IMR-90 (cell line): ENCODE measurements around the gene HIVEP3. TPM values are rescaled to one million over a fixed set of nuclear protein-coding genes. Genes with fewer than 3 reads are reported as not detected.
A peak's percentile ranks its signal among the peaks of the same experiment; 100 is the strongest.

Experiments used
- ATAC-seq: fragments of 200-7000 bp; cut with Tn5 transposase; 2 replicates; pipeline ENCODE4 v1.9.1; 2020; ENCODE audit warnings: low read depth, mild to moderate bottlenecking, moderate library complexity
- BruUV-seq: library from RNA; stranded (reverse); fragments of 400-500 nt; replicated peaks from 2 replicates; lab custom pipeline; 2021; lab: Mats Ljungman, UMichigan
- CTCF ChIA-PET: fragments of 300-600 bp; formaldehyde crosslinking; extraction: SDS; loops from one replicate; lab custom pipeline; 2021; ENCODE audit warnings: antibody characterized with exemption; lab: Yijun Ruan, JAX
- POLR2A ChIA-PET: fragments of 300-600 bp; sonication (Branson Sonifier 250); formaldehyde crosslinking; loops from one replicate; lab custom pipeline; 2022; ENCODE audit warnings: antibody characterized with exemption; ENCODE audit not compliant: unreplicated experiment; lab: Charles Lee
- DNase-seq: peaks from one replicate; pipeline ENCODE4 v3.0.0; 2013
- H2AFZ ChIP-seq: replicated peaks from 2 replicates; pipeline ENCODE3; 2013; ENCODE audit warnings: low read length, mild to moderate bottlenecking; ENCODE audit not compliant: poor library complexity
- H2AK5ac ChIP-seq: 2 replicates; pipeline ENCODE4 v1.6.1; 2013; ENCODE audit warnings: low read depth, low read length, inconsistent platforms
- H2AK9ac ChIP-seq: replicated peaks from 2 replicates; pipeline ENCODE3; 2013; ENCODE audit warnings: mild to moderate bottlenecking, low read depth, low read length, moderate library complexity; ENCODE audit not compliant: poor library complexity
- H2BK120ac ChIP-seq: 2 replicates; pipeline ENCODE4 v1.6.1; 2013; ENCODE audit warnings: low read depth, low read length, inconsistent platforms
- H2BK15ac ChIP-seq: 3 replicates; pipeline ENCODE4 v1.6.1; 2013; ENCODE audit warnings: low read depth, low read length, inconsistent platforms
- H2BK20ac ChIP-seq: 2 replicates; pipeline ENCODE4 v1.6.1; 2013; ENCODE audit warnings: low read depth, mild to moderate bottlenecking, inconsistent platforms, low read length, moderate library complexity
- H2BK5ac ChIP-seq: 2 replicates; pipeline ENCODE4 v1.6.1; 2013; ENCODE audit warnings: mild to moderate bottlenecking, low read depth, low read length, inconsistent platforms; ENCODE audit not compliant: poor library complexity, severe bottlenecking
- H3K14ac ChIP-seq: replicated peaks from 2 replicates; pipeline ENCODE4 v1.6.1; 2013; ENCODE audit warnings: low read depth, low read length, inconsistent platforms
- H3K18ac ChIP-seq: 2 replicates; pipeline ENCODE4 v1.6.1; 2013; ENCODE audit warnings: low read depth, low read length, control low read depth
- H3K23ac ChIP-seq: 2 replicates; pipeline ENCODE4 v1.6.1; 2013; ENCODE audit warnings: low read depth, low read length, inconsistent platforms
- H3K27ac ChIP-seq: 2 replicates; pipeline ENCODE4 v1.5.1; 2013; ENCODE audit warnings: mild to moderate bottlenecking, control low read depth, low read length; ENCODE audit not compliant: insufficient read depth
- H3K27me3 ChIP-seq: 2 replicates; pipeline ENCODE4 v1.6.1; 2013; ENCODE audit warnings: low read length; ENCODE audit not compliant: control insufficient read depth, insufficient read depth
- H3K36me3 ChIP-seq: 2 replicates; pipeline ENCODE4 v1.6.1; 2013; ENCODE audit warnings: low read length, mixed read lengths; ENCODE audit not compliant: control insufficient read depth, insufficient read depth
- H3K4ac ChIP-seq: 2 replicates; pipeline ENCODE4 v1.6.1; 2013; ENCODE audit warnings: low read depth, low read length, inconsistent platforms
- H3K4me1 ChIP-seq: 2 replicates; pipeline ENCODE4 v1.6.1; 2013; ENCODE audit warnings: low read length, mixed read lengths; ENCODE audit not compliant: control insufficient read depth, insufficient read depth
- H3K4me2 ChIP-seq: 2 replicates; pipeline ENCODE4 v1.6.1; 2013; ENCODE audit warnings: low read depth, mild to moderate bottlenecking, control low read depth, low read length, moderate library complexity
- H3K4me3 ChIP-seq: 2 replicates; pipeline ENCODE4 v1.5.1; 2013; ENCODE audit warnings: low read depth, mild to moderate bottlenecking, control low read depth, low read length, moderate library complexity; ENCODE audit not compliant: insufficient read depth
- H3K56ac ChIP-seq: 2 replicates; pipeline ENCODE4 v1.6.1; 2013; ENCODE audit warnings: low read length, inconsistent platforms; ENCODE audit not compliant: insufficient read depth; ENCODE audit errors: extremely low read depth
- H3K79me1 ChIP-seq, 2 experiments: 2 replicates each; pipeline ENCODE4 v1.6.1; 2013; ENCODE audit warnings: low read length in 2 of 2, inconsistent platforms in 1 of 2, low read depth in 1 of 2
- H3K9ac ChIP-seq: 2 replicates; pipeline ENCODE4 v1.6.1; 2013; ENCODE audit warnings: low read depth, low read length, control low read depth
- H3K9me1 ChIP-seq: 2 replicates; pipeline ENCODE4 v1.6.1; 2013; ENCODE audit warnings: low read length, inconsistent platforms; ENCODE audit not compliant: insufficient read depth
- H3K9me3 ChIP-seq: 2 replicates; pipeline ENCODE4 v1.6.1; 2013; ENCODE audit warnings: low read length; ENCODE audit not compliant: control insufficient read depth, insufficient read depth
- H4K20me1 ChIP-seq: 2 replicates; pipeline ENCODE4 v1.6.1; 2013; ENCODE audit warnings: low read length, inconsistent platforms; ENCODE audit not compliant: insufficient read depth
- H4K5ac ChIP-seq: 2 replicates; pipeline ENCODE4 v1.6.1; 2013; ENCODE audit warnings: mild to moderate bottlenecking, low read depth, low read length, control low read depth
- H4K8ac ChIP-seq, 2 experiments: 2 replicates each; pipeline ENCODE4 v1.6.1; 2013; ENCODE audit warnings: low read depth in 2 of 2, low read length in 2 of 2, control low read depth in 1 of 2, inconsistent platforms in 1 of 2
- H4K91ac ChIP-seq: 2 replicates; pipeline ENCODE4 v1.6.1; 2013; ENCODE audit warnings: low read depth, low read length, inconsistent platforms; ENCODE audit not compliant: insufficient read depth
- BHLHE40 ChIP-seq: fragments of 150-350 bp; IDR thresholded peaks from 2 replicates; pipeline ENCODE4 v1.6.1; 2016; ENCODE audit warnings: mild to moderate bottlenecking, low read depth, low read length
- CEBPB ChIP-seq: IDR thresholded peaks from 2 replicates; pipeline ENCODE4 v1.6.1; 2012; ENCODE audit warnings: low read depth, low read length, improper control_type of control experiment
- RCOR1 ChIP-seq: IDR thresholded peaks from 2 replicates; pipeline ENCODE4 v1.6.1; 2012; ENCODE audit warnings: mild to moderate bottlenecking, low read length, improper control_type of control experiment; ENCODE audit not compliant: insufficient replicate concordance
- WGBS, 2 experiments: methylation state at CpG; one replicate each; pipeline versions ENCODE4 v1.1.5 to v1.1.7; 2013; ENCODE audit warnings: missing lambda C conversion rate in 2 of 2; ENCODE audit not compliant: insufficient read length in 1 of 2; ENCODE audit errors: extremely low coverage in 2 of 2; 5-methylcytosine and 5-hydroxymethylcytosine counted together
- dilution Hi-C: fragments of 300-500 bp; cut with HindIII; formaldehyde crosslinking; loops from one replicate; pipeline ENCODE4 v1.14.3; 2018; ENCODE audit warnings: low sequenced_read_pairs; ENCODE audit not compliant: unreplicated experiment
- in situ Hi-C: fragments of 300-500 bp; cut with MboI; formaldehyde crosslinking; loops from 3 replicates; pipeline ENCODE4 v1.14.3; 2019; ENCODE audit warnings: low sequenced_read_pairs, inconsistent platforms, mixed read lengths
- intact Hi-C: fragments of 100-400 bp; cut with micrococcal nuclease; formaldehyde crosslinking; loops from 2 replicates; pipeline ENCODE4 v1.10.0; 2022
- polyA plus RNA-seq, 3 experiments: library from polyadenylated mRNA; depleted of rRNA; stranded (reverse); fragments of >200 nt; gene quantifications; 2 replicates each; pipeline ENCODE4 v1.2.3, GENCODE V29; 2012; ENCODE audit warnings: low replicate concordance in 1 of 3
- total RNA-seq: library from RNA; depleted of rRNA; stranded (reverse); fragments of >200 nt; gene quantifications from 2 replicates; pipeline ENCODE4 v1.2.3, GENCODE V29; 2012

Gene HIVEP3
- total and polyA plus RNA-seq, 2 of the 4 experiments (the other 2 are of a cell fraction), result 1.4 to 4.0 TPM

GRCh38 chr1:41678111-41678878 lies 240.4 kb downstream of the HIVEP3 start:
- Histone ChIP-seq H3K9me3 (no peaks in the 10 kb centered on the region), H4K20me1 (no peaks in the 10 kb centered on the region), H2BK120ac (peak overlapping the region; percentile 82), H3K9ac (0 out of 2 replicates have a peak overlapping the region, but pooled peaks have one; percentile 2), H3K4me3 (no peak overlapping the region), H4K8ac (peak overlapping the region; percentile 19 to 26; a peak in 3 of 4 replicates), H3K36me3 (no peaks in the 10 kb centered on the region), H4K91ac (peak overlapping the region; percentile 65), H3K56ac (no peak overlapping the region), H3K18ac (peak overlapping the region; percentile 63), H3K23ac (peak overlapping the region; percentile 43), H3K9me1 (peaks cover 27% of the 10 kb centered on the region), H2AK9ac (peak overlapping the region; percentile 33), H3K4me1 (peaks cover 21% of the 10 kb centered on the region), H3K79me1 (no peaks in the 10 kb centered on the region), H2BK15ac (peak overlapping the region; percentile 69; the same call in 1 of the 3 replicates), H2AFZ (peak overlapping the region; percentile 66), H4K5ac (peak overlapping the region; percentile 60), H3K27ac (peak overlapping the region; percentile 76), H2BK5ac (peak overlapping the region; percentile 79), H3K4me2 (0 out of 2 replicates have a peak overlapping the region, but pooled peaks have one; percentile 25), H3K27me3 (no peaks in the 10 kb centered on the region), H3K14ac (peak overlapping the region; percentile 77), H3K4ac (peak overlapping the region; percentile 85), H2BK20ac (peak overlapping the region; percentile 87), H2AK5ac (peak overlapping the region; percentile 65)
- POLR2A ChIA-PET, result no interaction called here
- DNase-seq (peak; percentile 86), ATAC-seq (peak; percentile 59)
- WGBS, 2 experiments, result 50% methylated on average over 2 of the region's 13 CpGs; no CpG with 5 or more reads in 1 of the 2 experiments
- dilution Hi-C loops (no loop called here), intact Hi-C loops (no loop called here), in situ Hi-C loops (no loop called here)
- CTCF ChIA-PET, result no interaction called here
- TF ChIP-seq CEBPB (peak; percentile 25; the same call in 1 of the 2 replicates), BHLHE40 (peak; percentile 18; the same call in 1 of the 2 replicates), RCOR1 (no peak)
- BruUV-seq, result no TSS peak
